ENCODE data around the gene CEACAM4. TPM values are rescaled to one million over a fixed set of nuclear protein-coding genes. Genes with fewer than 3 reads are reported as not detected.

The CEACAM4 gene
- polyA plus RNA-seq, 4 donors: 0.06 to 0.39 TPM; not detected in 2

GRCh38 chr19:41646589-41647204, 19.8 kb upstream of the CEACAM4 start:
- FAIRE-seq (no peak), DNase-seq (no peak)
- Histone ChIP-seq H3K36me3 (ENCODE audit: control insufficient read depth in 3 of 3, insufficient read depth in 2 of 3, low read depth in 1 of 3, low read length in 3 of 3) (no peaks in the 10 kb centered on the region), H3K9me3 (ENCODE audit: control insufficient read depth in 2 of 2, insufficient read depth in 1 of 2, low read depth in 1 of 2, low read length in 1 of 2) (no peaks in the 10 kb centered on the region), H3K4me1 (ENCODE audit: control insufficient read depth in 3 of 3, insufficient read depth in 2 of 3, low read depth in 1 of 3, low read length in 2 of 3) (no peaks in the 10 kb centered on the region), H3K4me3 (ENCODE audit: low read depth in 1 of 3, low read length in 3 of 3) (no peak overlapping the region), H3K27me3 (ENCODE audit: control insufficient read depth in 3 of 3, insufficient read depth in 3 of 3, low read length in 3 of 3) (peaks cover 0 to 7% (median 4%) of the 10 kb centered on the region in 3 donors), H3K27ac (ENCODE audit: low read depth in 1 of 3, low read length in 2 of 3) (no peak overlapping the region)
- WGBS, 3 donors: 37 to 65% (median 38%) methylated on average over 14 of the region's 14 CpGs

- no peaks in the 10 kb centered on the region for H3K9me3 ChIP-seq (ENCODE audit: control insufficient read depth in 2 of 2, insufficient read depth in 1 of 2, low read depth in 1 of 2, low read length in 1 of 2)
- no peak overlapping the region for H3K4me3 ChIP-seq (ENCODE audit: low read depth in 1 of 3, low read length in 3 of 3)
- FAIRE-seq (no peak), DNase-seq (peak; percentile 67 to 70)
- no peaks in the 10 kb centered on the region for H3K36me3 ChIP-seq (ENCODE audit: control insufficient read depth in 3 of 3, insufficient read depth in 2 of 3, low read depth in 1 of 3, low read length in 3 of 3)
- WGBS, 3 donors: 3 to 6% (median 3%) methylated on average over 6 of the region's 6 CpGs
- H3K4me1 ChIP-seq (ENCODE audit: control insufficient read depth in 3 of 3, insufficient read depth in 2 of 3, low read depth in 1 of 3, low read length in 2 of 3): no peaks in the 10 kb centered on the region
- peaks cover 0 to 2% (median 0%) of the 10 kb centered on the region in 3 donors for H3K27me3 ChIP-seq (ENCODE audit: control insufficient read depth in 3 of 3, insufficient read depth in 3 of 3, low read length in 3 of 3)
- H3K27ac ChIP-seq (ENCODE audit: low read depth in 1 of 3, low read length in 2 of 3): no peak overlapping the region
Measured at GRCh38 chr19:41641879-41642485, 15.1 kb upstream of the CEACAM4 start.

GRCh38 chr19:41638641-41639081, 11.8 kb upstream of the CEACAM4 start:
- Histone ChIP-seq H3K9me3 (ENCODE audit: control insufficient read depth in 2 of 2, insufficient read depth in 1 of 2, low read depth in 1 of 2, low read length in 1 of 2) (no peaks in the 10 kb centered on the region), H3K27ac (ENCODE audit: low read depth in 1 of 3, low read length in 2 of 3) (no peak overlapping the region), H3K36me3 (ENCODE audit: control insufficient read depth in 3 of 3, insufficient read depth in 2 of 3, low read depth in 1 of 3, low read length in 3 of 3) (no peaks in the 10 kb centered on the region), H3K4me3 (ENCODE audit: low read depth in 1 of 3, low read length in 3 of 3) (no peak overlapping the region), H3K4me1 (ENCODE audit: control insufficient read depth in 3 of 3, insufficient read depth in 2 of 3, low read depth in 1 of 3, low read length in 2 of 3) (no peaks in the 10 kb centered on the region), H3K27me3 (ENCODE audit: control insufficient read depth in 3 of 3, insufficient read depth in 3 of 3, low read length in 3 of 3) (peaks cover 0 to 2% (median 0%) of the 10 kb centered on the region in 3 donors)
- FAIRE-seq: no peak
- DNase-seq: no peak
- 31 to 44% (median 32%) methylated on average over 6 of the region's 6 CpGs for WGBS, 3 donors

GRCh38 chr19:41637484-41637883, 10.6 kb upstream of the CEACAM4 start:
- Histone ChIP-seq H3K9me3 (ENCODE audit: control insufficient read depth in 2 of 2, insufficient read depth in 1 of 2, low read depth in 1 of 2, low read length in 1 of 2) (peaks cover 0 to 3% of the 10 kb centered on the region in 2 donors), H3K4me3 (ENCODE audit: low read depth in 1 of 3, low read length in 3 of 3) (no peak overlapping the region), H3K27ac (ENCODE audit: low read depth in 1 of 3, low read length in 2 of 3) (no peak overlapping the region), H3K4me1 (ENCODE audit: control insufficient read depth in 3 of 3, insufficient read depth in 2 of 3, low read depth in 1 of 3, low read length in 2 of 3) (no peaks in the 10 kb centered on the region), H3K36me3 (ENCODE audit: control insufficient read depth in 3 of 3, insufficient read depth in 2 of 3, low read depth in 1 of 3, low read length in 3 of 3) (no peaks in the 10 kb centered on the region), H3K27me3 (ENCODE audit: control insufficient read depth in 3 of 3, insufficient read depth in 3 of 3, low read length in 3 of 3) (peaks cover 0 to 2% (median 0%) of the 10 kb centered on the region in 3 donors)
- FAIRE-seq: no peak
- no peak for DNase-seq
- WGBS, 3 donors: 49 to 61% (median 57%) methylated on average over 2 of the region's 2 CpGs

- no peak overlapping the region for H3K27ac ChIP-seq (ENCODE audit: low read depth in 1 of 3, low read length in 2 of 3)
- peaks cover 0 to 2% (median 0%) of the 10 kb centered on the region in 3 donors for H3K27me3 ChIP-seq (ENCODE audit: control insufficient read depth in 3 of 3, insufficient read depth in 3 of 3, low read length in 3 of 3)
- H3K4me1 ChIP-seq (ENCODE audit: control insufficient read depth in 3 of 3, insufficient read depth in 2 of 3, low read depth in 1 of 3, low read length in 2 of 3): no peaks in the 10 kb centered on the region
- peaks cover 0 to 7% of the 10 kb centered on the region in 2 donors for H3K9me3 ChIP-seq (ENCODE audit: control insufficient read depth in 2 of 2, insufficient read depth in 1 of 2, low read depth in 1 of 2, low read length in 1 of 2)
- H3K36me3 ChIP-seq (ENCODE audit: control insufficient read depth in 3 of 3, insufficient read depth in 2 of 3, low read depth in 1 of 3, low read length in 3 of 3): no peaks in the 10 kb centered on the region
- DNase-seq (no peak), FAIRE-seq (no peak)
- no peak overlapping the region for H3K4me3 ChIP-seq (ENCODE audit: low read depth in 1 of 3, low read length in 3 of 3)
- WGBS, 3 donors: 57 to 65% (median 63%) methylated on average over 8 of the region's 8 CpGs
Measured at GRCh38 chr19:41627966-41628675, 1.2 kb upstream of the CEACAM4 start.

- Histone ChIP-seq H3K27me3 (ENCODE audit: control insufficient read depth in 3 of 3, insufficient read depth in 3 of 3, low read length in 3 of 3) (peaks cover 0 to 2% (median 0%) of the 10 kb centered on the region in 3 donors), H3K27ac (ENCODE audit: low read depth in 1 of 3, low read length in 2 of 3) (no peak overlapping the region), H3K4me3 (ENCODE audit: low read depth in 1 of 3, low read length in 3 of 3) (no peak overlapping the region), H3K4me1 (ENCODE audit: control insufficient read depth in 3 of 3, insufficient read depth in 2 of 3, low read depth in 1 of 3, low read length in 2 of 3) (no peaks in the 10 kb centered on the region), H3K9me3 (ENCODE audit: control insufficient read depth in 2 of 2, insufficient read depth in 1 of 2, low read depth in 1 of 2, low read length in 1 of 2) (peaks cover 0 to 3% of the 10 kb centered on the region in 2 donors), H3K36me3 (ENCODE audit: control insufficient read depth in 3 of 3, insufficient read depth in 2 of 3, low read depth in 1 of 3, low read length in 3 of 3) (no peaks in the 10 kb centered on the region)
- DNase-seq (no peak), FAIRE-seq (no peak)
- WGBS, 3 donors: 34 to 50% (median 37%) methylated on average over 3 of the region's 3 CpGs
Measured at GRCh38 chr19:41626278-41626677, 596 bp downstream of the CEACAM4 start.

GRCh38 chr19:41624937-41625336, 1.9 kb downstream of the CEACAM4 start:
- Histone ChIP-seq H3K4me1 (ENCODE audit: control insufficient read depth in 3 of 3, insufficient read depth in 2 of 3, low read depth in 1 of 3, low read length in 2 of 3) (no peaks in the 10 kb centered on the region), H3K4me3 (ENCODE audit: low read depth in 1 of 3, low read length in 3 of 3) (no peak overlapping the region)
- FAIRE-seq: no peak

GRCh38 chr19:41624515-41624914, 2.4 kb downstream of the CEACAM4 start:
- Histone ChIP-seq H3K4me1 (ENCODE audit: control insufficient read depth in 3 of 3, insufficient read depth in 2 of 3, low read depth in 1 of 3, low read length in 2 of 3) (no peaks in the 10 kb centered on the region), H3K36me3 (ENCODE audit: control insufficient read depth in 3 of 3, insufficient read depth in 2 of 3, low read depth in 1 of 3, low read length in 3 of 3) (no peaks in the 10 kb centered on the region), H3K9me3 (ENCODE audit: control insufficient read depth in 2 of 2, insufficient read depth in 1 of 2, low read depth in 1 of 2, low read length in 1 of 2) (no peaks in the 10 kb centered on the region), H3K4me3 (ENCODE audit: low read depth in 1 of 3, low read length in 3 of 3) (no peak overlapping the region), H3K27me3 (ENCODE audit: control insufficient read depth in 3 of 3, insufficient read depth in 3 of 3, low read length in 3 of 3) (peaks cover 0 to 2% (median 0%) of the 10 kb centered on the region in 3 donors), H3K27ac (ENCODE audit: low read depth in 1 of 3, low read length in 2 of 3) (no peak overlapping the region)
- WGBS, 3 donors: 49 to 71% (median 59%) methylated on average over 7 of the region's 7 CpGs
- FAIRE-seq: no peak
- no peak for DNase-seq

More at GRCh38 chr19:41624937-41625336, 1.9 kb downstream of the CEACAM4 start:
- no peak for DNase-seq
- no peaks in the 10 kb centered on the region for H3K36me3 ChIP-seq (ENCODE audit: control insufficient read depth in 3 of 3, insufficient read depth in 2 of 3, low read depth in 1 of 3, low read length in 3 of 3)
- no peak overlapping the region for H3K27ac ChIP-seq (ENCODE audit: low read depth in 1 of 3, low read length in 2 of 3)
- H3K9me3 ChIP-seq (ENCODE audit: control insufficient read depth in 2 of 2, insufficient read depth in 1 of 2, low read depth in 1 of 2, low read length in 1 of 2): peaks cover 0 to 1% of the 10 kb centered on the region in 2 donors
- 43 to 60% (median 57%) methylated on average over 4 of the region's 4 CpGs for WGBS, 3 donors
- peaks cover 0 to 2% (median 0%) of the 10 kb centered on the region in 3 donors for H3K27me3 ChIP-seq (ENCODE audit: control insufficient read depth in 3 of 3, insufficient read depth in 3 of 3, low read length in 3 of 3)
